D341Med (cell line): ENCODE data around the gene LACTB.
A peak's percentile ranks its signal among the peaks of the same experiment; 100 is the strongest.
"Not testable (repeated sequence)": the region's sequence is repeated elsewhere in the genome, so short reads cannot be mapped to it uniquely, and the experiment has no call there.

Experiments
- DNase-seq: peaks from one replicate; pipeline ENCODE4 v3.0.0; 2012; ENCODE audit warnings: low spot score

Gene LACTB

DNA sequence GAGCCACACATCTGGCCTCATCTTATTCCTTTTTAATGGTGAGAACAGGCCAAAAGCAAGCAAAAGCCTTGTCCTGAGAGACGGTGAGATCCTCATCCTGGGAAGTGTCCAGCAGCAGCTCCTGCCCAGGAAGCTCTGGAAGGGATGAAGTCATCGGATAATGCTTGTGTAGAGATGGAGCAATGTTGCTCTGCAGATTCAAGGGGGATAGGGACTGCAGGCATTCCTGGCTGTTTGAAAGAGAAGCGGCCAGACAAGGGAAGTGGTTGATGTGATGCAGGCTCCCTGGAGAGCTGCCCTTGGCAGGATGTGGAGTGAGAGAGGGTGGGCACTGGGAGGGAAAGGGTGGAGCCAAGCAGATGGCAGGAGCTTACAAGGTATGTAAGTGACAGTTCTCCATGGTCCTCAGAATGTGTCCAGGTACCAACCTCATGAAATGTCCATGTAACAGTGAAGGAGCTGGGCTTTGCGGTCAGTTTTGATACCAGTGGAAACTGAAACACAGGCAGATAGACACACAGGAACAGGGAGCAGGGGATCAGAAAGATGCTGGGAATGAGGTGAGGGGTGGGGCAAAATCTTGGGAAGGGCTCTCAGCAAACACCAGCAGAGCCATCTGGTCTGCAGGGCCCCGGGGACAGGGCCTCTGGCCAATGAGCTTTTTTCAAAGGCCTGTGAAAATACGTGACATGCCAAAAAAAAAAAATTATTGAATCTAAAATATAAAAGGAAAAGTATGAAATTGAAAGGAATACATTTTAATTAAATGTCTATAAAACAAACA, 32.2 kb upstream of the LACTB start:
- no peak for DNase-seq

GRCh38 chr15:63090472-63090871, 31.2 kb upstream of the LACTB start:
- no peak for DNase-seq

GRCh38 chr15:63090887-63091286, 30.8 kb upstream of the LACTB start:
- DNase-seq, result no peak

- DNase-seq, result no peak
Measured at GRCh38 chr15:63091679-63092446, 29.8 kb upstream of the LACTB start.

GRCh38 chr15:63093486-63094205, 28.0 kb upstream of the LACTB start:
- DNase-seq, result peak; percentile 86

- DNase-seq, result no peak
Measured at GRCh38 chr15:63094495-63094931, 27.1 kb upstream of the LACTB start.

DNA sequence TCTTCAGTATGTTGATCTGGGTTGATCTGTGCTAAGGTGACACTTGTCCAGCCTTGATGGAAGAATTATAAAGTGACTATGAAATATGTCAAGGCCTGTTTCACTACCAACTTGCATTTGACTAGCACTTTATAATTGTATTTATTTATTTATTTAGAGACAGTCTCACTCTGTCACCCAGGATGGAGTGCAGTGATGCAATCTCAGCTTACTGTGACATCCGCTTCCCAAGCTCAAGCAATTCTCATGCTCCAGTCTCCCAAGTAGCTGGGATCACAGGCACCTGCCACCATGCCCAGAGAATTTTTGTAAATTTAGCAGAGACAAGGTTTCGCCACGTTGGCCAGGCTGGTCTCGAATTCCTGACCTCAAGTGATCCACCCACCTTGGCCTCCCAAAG, 25.5 kb upstream of the LACTB start:
- no peak for DNase-seq

GRCh38 chr15:63098901-63099300, 22.8 kb upstream of the LACTB start:
- not testable (repeated sequence) for DNase-seq

DNA sequence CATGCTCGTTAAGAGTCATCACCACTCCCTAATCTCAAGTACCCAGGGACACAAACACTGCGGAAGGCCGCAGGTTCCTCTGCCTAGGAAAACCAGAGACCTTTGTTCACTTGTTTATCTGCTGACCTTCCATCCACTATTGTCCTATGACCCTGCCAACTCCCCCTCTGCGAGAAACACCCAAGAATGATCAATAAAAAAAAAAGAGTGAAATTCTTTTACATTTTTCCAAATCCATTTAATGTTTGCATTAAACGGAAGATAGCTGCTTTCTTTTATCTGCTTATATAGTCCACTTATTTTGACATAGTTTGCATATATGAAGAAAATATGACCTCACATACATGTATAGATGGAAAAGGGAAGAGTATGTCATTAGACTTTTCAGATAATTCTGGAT, 22.1 kb upstream of the LACTB start:
- DNase-seq, result not testable (repeated sequence)

DNA sequence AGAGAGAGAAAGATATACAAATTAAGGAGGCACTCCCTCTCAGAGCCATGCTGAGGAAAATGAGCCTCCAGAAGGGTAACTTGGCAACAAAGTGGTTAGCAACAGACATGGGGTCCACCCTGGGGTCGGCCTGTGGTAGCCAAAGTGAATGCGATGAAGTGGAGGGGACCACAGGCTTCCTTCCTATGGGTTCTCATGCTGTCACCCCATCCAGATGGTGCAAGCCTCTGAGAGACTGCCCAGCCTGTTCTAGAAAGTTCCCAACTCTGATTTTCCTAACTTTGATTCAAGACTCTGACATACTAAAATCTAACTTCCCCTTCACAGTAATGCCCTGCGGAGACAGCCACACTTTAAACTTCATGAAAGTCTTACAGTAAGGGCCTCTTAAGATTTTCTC, 18.2 kb upstream of the LACTB start:
- DNase-seq, result no peak

- no peak for DNase-seq
Measured at GRCh38 chr15:63104727-63105126, 16.9 kb upstream of the LACTB start.

DNA sequence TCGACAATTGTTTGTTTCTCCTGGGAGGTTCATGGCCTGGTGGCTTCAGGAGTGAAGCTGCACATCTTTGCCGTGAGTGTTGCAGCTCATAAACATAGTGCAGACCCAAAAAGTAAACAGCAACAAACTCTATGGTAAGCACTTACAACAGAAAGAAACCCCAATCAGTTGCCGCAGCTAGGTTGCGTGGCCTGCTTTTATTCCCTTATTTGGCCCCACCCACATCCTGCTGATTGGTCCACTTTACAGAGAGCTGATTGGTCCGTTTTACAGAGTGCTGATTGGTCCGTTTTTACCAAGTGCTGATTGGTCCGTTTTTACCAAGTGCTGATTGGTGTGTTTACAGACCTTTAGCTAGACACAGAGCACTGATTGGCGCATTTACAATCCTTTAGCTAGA, 16.3 kb upstream of the LACTB start:
- not testable (repeated sequence) for DNase-seq

- no peak for DNase-seq
Measured at GRCh38 chr15:63107895-63108546, 13.6 kb upstream of the LACTB start.

DNA sequence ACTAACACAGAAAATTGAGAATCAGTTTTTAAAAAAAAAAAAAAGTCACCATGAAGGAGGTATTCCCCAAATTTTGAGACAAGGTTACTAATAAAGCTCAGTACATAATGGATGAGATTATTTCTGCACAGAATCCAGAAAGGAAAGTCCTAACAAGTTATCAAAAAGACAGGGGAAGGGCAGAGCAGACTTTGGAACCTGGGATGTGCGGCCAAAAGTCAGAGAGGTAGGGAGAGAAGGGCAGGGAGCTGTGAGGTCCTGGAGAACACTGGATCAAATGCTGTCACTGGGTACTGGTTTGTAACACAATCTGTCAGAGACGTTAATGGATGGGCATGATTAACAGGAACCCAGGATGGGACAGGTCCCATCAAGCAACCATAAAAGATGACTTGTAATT, 12.2 kb upstream of the LACTB start:
- no peak for DNase-seq

GRCh38 chr15:63109920-63110319, 11.7 kb upstream of the LACTB start:
- no peak for DNase-seq

DNA sequence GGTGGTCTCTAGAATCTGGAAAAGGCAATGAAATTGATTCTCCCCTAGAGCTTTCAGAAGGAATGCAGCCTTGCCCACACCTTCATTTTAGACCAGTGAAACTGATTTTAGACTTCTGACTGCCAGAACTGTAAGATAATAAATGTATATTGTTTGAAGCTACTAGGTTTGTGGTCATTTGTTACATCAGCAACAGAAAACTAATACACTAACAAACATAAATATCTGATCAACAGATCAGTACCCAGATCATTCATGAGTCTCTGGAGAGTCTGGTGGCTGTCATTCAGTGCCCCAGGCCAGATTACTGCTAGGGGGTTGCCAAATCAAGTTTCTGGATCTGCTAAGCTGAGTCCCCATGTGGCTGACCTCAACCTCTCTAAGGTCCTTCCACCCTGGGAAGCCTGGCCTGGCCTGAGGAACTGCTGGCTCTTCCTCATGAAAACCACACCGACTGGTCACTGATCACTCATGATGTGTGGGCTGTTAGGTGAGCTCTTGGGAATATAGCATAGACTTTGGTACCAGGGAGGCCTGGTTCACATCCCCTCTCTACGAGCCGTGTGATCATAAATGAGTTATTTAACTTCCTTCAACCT, 11.1 kb upstream of the LACTB start:
- DNase-seq, result no peak

GRCh38 chr15:63111481-63111880, 10.2 kb upstream of the LACTB start:
- DNase-seq, result no peak

- DNase-seq, result no peak
Measured at GRCh38 chr15:63112871-63113270, 8.8 kb upstream of the LACTB start.

DNA sequence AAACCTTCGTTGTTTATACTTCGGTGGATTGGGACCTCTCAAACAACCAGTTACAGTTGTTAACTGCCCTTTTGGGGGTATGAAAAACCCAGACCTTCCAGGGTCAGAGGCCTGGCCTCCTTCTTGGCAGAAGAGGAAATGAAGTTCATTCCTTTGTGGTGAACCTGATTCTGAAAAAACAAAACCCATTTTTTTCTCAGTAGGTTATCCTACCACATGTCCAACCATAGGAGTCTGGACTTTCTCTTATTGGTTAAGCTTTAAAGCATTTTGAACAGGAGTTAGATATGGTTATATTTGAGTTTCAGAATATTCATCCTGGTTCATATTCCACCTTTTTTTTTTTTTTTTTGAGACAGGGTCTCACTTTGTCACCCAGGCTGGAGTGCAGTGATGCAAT, 7.2 kb upstream of the LACTB start:
- no peak for DNase-seq

- no peak for DNase-seq
Measured at GRCh38 chr15:63118854-63119253, 2.8 kb upstream of the LACTB start.

DNA sequence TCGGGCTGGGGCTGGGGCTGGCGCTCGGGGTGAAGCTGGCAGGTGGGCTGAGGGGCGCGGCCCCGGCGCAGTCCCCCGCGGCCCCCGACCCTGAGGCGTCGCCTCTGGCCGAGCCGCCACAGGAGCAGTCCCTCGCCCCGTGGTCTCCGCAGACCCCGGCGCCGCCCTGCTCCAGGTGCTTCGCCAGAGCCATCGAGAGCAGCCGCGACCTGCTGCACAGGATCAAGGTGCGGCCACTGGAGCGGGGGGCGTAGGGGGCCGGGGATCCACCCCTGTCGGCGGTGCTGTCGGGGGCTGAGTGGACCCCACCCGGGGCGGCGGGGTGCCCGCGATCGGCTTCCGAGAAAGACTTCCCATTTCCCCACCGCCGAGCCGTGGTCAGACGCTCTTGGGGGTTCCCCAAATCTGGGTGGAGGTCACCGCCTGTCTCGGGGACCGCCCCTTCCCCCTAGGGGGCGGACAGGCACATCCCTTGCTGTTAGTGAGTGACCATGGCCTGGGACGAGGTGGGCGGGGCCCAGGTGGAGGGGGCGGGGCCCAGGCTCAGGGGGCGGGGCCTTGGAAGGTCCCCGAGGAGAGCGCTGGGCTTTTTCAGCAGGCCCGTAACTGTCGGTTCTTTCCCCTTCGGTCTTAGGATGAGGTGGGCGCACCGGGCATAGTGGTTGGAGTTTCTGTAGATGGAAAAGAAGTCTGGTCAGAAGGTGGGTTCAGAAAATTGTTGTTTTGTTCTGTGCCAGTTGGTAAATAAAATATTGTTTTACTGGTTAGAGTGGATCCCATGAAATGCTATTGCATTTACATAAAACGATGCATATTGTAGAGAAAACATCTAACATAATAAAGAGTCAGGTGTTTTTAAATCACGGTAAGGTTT, 578 bp downstream of the LACTB start:
- DNase-seq, result peak; percentile 87
